Measurements from ENCODE around the gene BRINP2. TPM values are rescaled to one million over a fixed set of nuclear protein-coding genes. Genes with fewer than 3 reads are reported as not detected.

The BRINP2 gene
- total RNA-seq, 1 donor, result not detected

DNA sequence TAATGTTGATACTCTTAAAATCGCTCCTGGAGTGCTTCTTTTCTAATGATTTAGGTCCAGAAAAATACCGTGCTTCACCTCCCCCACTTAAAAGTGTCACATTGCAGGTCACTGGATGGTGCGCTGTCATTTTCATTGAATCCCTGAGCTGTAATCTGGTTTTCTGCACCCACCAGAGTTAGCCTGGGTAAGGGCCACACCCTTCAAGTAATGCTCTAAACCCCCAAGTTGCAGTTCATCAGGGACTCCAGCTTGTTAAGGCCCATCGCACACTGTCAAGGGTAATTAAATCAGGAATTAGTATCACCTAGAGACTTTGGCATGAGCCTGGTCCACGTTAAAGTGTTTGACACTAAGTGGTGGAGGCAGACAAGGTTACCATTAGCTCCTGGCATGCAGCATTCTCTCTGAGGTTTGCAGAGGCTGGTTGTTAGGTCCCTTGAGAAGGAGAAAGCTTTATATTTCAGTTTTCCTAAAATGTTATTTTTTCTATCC is 40.3 kb upstream of the BRINP2 start:
- no peak overlapping the region for H3K4me3 ChIP-seq (ENCODE audit: low read depth, low read length)
- TF ChIP-seq, protein P1, sequence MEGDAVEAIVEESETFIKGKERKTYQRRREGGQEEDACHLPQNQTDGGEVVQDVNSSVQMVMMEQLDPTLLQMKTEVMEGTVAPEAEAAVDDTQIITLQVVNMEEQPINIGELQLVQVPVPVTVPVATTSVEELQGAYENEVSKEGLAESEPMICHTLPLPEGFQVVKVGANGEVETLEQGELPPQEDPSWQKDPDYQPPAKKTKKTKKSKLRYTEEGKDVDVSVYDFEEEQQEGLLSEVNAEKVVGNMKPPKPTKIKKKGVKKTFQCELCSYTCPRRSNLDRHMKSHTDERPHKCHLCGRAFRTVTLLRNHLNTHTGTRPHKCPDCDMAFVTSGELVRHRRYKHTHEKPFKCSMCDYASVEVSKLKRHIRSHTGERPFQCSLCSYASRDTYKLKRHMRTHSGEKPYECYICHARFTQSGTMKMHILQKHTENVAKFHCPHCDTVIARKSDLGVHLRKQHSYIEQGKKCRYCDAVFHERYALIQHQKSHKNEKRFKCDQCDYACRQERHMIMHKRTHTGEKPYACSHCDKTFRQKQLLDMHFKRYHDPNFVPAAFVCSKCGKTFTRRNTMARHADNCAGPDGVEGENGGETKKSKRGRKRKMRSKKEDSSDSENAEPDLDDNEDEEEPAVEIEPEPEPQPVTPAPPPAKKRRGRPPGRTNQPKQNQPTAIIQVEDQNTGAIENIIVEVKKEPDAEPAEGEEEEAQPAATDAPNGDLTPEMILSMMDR (IDR thresholded peaks at IDR 0.05; ENCODE audit: insufficient read depth, low read depth, low read length), result no peak
- no peak for DNase-seq (ENCODE audit: low read depth)

DNA sequence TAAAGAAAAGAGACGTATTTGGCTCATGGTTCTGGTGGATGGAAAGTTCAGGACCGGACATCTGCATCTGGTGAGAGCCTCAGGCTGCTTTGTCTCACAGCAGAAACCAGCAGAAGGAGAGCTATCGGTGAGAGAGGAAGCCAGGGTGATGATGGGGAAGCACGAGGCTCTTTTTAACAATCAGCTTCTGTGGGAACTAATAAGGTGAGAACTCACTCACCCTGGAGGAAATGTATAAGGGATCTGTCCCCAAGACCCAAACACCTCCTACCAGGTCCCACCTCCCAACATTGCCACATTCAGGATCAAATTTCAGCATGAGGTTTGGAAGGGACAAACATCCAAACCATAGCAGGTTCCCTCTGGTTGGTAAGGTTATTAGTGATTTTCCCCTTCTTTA is 39.0 kb upstream of the BRINP2 start:
- no peak for DNase-seq (ENCODE audit: low read depth)
- TF ChIP-seq, protein P1 (IDR thresholded peaks at IDR 0.05; ENCODE audit: insufficient read depth, low read depth, low read length), result no peak
- no peak overlapping the region for H3K4me3 ChIP-seq (ENCODE audit: low read depth, low read length)

DNA sequence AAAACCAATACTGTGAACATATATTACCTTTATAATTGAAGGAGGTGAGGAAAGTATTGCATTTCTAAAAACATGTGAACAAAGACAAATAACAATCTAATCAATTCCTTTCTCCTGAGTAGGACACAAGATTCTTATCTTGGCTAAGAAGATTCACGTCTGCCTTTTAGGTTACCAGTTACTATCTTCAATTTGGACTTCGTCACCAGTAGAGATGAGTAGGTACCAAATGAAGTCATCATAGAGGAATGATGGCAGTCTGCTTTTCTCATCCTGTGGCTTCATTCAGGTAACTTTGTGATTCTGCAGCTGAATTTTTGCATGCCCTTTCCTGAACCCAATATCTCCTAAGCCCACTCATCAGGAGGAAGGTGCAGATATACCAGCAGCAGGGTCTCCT is 38.6 kb upstream of the BRINP2 start:
- H3K4me3 ChIP-seq (ENCODE audit: low read depth, low read length), result no peak overlapping the region
- DNase-seq (ENCODE audit: low read depth), result no peak
- TF ChIP-seq, protein P1 (IDR thresholded peaks at IDR 0.05; ENCODE audit: insufficient read depth, low read depth, low read length), result no peak

DNA sequence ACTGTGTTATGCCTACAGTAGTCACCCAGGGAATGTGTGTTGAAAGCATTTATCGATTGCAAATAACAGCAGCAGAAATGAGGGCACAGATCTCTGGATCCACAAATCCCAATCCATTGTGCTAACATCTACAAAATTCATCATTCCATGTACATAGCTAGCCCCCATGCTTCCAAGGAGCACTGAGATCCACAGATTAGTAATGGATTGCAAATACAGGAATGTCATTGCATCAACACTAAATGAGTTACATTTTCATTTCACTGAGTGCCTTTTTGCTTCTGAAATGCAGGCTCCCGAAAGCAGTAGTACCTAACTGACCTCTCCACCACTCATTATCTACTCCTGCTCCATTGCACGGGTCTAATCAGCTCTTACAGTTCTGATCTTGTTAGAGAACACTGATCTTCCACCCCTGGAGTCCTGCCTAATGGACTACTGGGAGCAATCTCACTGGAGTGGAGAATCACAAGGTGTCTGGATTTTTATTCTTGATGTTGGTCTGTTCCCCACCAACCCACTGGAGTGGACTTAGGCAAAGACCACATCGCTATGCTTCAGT is 36.7 kb upstream of the BRINP2 start:
- no peak for DNase-seq (ENCODE audit: low read depth)
- TF ChIP-seq, protein P1 (IDR thresholded peaks at IDR 0.05; ENCODE audit: insufficient read depth, low read depth, low read length), result no peak

DNA sequence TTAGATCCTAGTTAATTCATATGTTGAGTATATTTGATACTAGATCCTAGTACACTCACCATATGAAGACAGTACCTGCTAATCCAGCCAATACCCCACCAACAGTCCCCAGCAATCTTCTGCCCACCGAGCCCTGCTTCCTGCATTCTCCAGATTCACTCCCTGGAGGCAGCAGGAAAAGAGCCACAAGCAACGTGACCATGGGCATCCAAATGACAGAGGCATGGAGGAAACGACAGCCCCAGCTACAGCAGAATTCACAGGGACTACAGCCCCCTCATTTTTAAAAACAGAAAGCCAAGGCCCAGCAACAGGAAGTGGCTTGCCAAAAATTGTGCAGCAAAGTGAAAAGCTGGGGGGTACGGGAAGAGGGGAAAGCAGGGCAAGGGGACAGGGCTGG is 35.5 kb upstream of the BRINP2 start:
- DNase-seq (ENCODE audit: low read depth), result no peak
- TF ChIP-seq, protein P1 (IDR thresholded peaks at IDR 0.05; ENCODE audit: insufficient read depth, low read depth, low read length), result no peak
- no peak overlapping the region for H3K4me3 ChIP-seq (ENCODE audit: low read depth, low read length)

More for the DNA sequence above, 36.7 kb upstream of the BRINP2 start:
- H3K4me3 ChIP-seq (ENCODE audit: low read depth, low read length), result no peak overlapping the region

DNA sequence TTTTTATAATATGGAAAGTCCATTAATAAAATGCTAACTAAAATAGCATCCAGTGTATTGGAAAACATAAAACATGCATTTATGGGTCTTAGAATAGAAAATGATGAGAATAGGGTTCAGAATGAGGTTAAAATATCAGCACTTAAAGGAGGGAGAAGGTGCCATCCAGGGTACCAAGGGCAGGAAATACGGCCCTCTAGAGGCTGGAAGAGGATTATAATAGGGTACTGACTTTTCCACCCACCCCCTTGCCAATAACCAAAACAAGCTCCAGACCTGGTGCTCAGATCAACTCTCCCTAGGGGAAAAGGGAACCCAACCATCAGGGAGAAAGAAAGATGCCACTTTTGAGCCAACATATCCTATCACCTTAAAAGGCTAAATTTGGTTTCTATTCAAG is 32.9 kb upstream of the BRINP2 start:
- TF ChIP-seq, protein P1 (IDR thresholded peaks at IDR 0.05; ENCODE audit: insufficient read depth, low read depth, low read length), result no peak
- no peak for DNase-seq (ENCODE audit: low read depth)
- H3K4me3 ChIP-seq (ENCODE audit: low read depth, low read length), result no peak overlapping the region

DNA sequence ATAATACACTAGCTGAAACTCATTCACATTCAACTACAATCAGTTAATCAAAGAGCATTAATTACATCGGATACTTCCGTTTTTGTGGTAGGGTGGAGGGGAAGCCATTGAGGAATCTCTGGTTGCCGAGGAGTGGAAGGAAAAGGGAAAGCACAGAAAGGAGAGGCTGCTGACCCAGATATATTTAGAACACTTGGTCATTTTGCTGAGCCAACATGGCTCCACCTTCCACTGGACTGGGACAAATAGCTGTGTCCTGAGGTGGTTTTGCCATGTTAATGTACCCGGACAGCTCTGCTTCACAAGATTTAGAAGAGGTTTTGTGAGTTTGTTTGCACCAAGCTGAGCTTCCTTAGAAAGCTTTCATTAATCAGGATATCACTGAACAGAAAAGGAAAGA is 32.4 kb upstream of the BRINP2 start:
- H3K4me3 ChIP-seq (ENCODE audit: low read depth, low read length), result no peak overlapping the region
- no peak for DNase-seq (ENCODE audit: low read depth)
- TF ChIP-seq, protein P1 (IDR thresholded peaks at IDR 0.05; ENCODE audit: insufficient read depth, low read depth, low read length), result no peak

Data from fibroblast of villous mesenchyme (primary cell).